Cortex of kidney (tissue), 1 donor: ENCODE results near the gene LARGE1.
"Not testable (repeated sequence)": the region's sequence is repeated elsewhere in the genome, so short reads cannot be mapped to it uniquely, and the experiment has no call there.

ENCODE experiments used
- DNase-seq: peaks from one replicate; lab custom pipeline; 2025; lab: John Stamatoyannopoulos, UW

Gene LARGE1

DNA sequence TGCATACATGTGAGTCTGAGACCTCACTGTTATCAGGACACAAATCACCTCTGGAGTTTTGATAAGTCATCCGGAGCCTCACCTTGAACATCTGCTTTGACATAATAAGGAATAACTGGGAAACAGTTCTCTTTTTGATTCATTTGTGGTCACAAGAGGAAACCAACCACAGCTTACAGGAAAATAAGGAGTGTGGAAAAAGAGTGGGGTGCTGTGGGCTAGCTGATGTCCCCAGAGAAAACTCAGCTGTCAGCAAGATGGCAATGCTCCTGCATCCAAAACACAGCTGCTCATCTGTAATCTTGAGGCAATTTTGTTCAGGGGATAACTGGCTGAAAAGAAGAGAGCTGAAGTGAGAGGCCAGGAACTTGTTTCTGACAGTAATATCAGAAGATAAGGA is 445.7 kb downstream of the LARGE1 start:
- no peak for DNase-seq

DNA sequence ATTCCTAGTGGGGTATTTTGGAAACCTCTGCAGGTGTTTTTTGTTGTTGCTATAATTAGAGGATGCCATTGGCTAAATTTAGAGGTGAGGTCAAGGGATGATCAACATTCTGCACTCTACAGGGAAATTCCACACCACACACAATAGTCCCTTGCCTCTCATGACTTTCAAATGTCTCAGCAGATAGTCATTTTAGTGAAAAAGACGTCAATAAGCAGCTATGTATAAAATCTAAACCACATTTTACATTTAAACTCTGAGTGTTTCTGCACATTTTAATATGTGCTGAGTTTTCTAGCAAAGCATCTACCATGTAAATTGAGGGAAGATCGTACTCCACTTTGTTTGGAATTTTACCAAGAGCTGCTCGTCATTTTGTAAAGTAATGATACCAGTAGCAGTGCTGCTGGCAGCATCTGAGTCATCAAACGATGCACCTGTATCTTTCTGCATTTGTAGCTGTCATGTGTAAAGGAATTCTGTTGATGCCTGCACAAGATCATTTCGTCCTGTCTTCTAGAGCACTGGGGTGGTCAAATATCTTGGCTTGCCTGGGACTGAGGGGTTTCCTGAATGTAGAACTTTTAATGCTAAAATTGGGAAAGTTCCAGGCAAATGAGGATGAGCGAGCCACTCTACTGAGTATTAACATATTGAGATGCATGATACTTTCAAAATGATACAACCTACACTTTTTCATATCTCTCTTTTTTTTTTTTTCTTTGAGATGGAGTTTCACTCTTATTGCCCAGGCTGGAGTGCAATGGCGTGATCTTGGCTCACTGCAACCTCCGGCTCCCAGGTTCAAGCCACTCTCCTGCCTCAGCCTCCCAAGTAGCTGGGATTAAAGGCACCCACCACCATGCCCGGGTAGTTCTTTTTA is 447.6 kb downstream of the LARGE1 start:
- DNase-seq = no peak

DNA sequence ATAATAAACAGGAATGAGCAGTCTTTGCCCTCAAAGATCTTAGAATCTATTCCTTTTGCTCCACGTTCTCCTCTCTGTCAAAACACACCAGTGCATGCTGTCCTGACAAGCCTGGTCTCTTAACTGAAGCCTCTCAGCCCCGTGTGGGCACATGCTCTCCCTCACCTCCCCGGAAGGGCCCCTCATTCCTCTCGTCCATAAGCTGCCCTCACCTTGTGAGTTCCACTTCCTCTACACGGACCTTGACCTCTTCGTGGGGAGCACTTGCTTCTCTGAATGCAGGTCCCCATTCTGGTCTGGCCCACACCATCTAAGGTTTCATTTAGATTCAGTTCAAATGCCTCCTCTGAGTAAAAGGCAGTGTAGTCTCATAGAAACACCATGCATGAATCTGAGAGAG is 449.8 kb downstream of the LARGE1 start:
- no peak for DNase-seq

DNA sequence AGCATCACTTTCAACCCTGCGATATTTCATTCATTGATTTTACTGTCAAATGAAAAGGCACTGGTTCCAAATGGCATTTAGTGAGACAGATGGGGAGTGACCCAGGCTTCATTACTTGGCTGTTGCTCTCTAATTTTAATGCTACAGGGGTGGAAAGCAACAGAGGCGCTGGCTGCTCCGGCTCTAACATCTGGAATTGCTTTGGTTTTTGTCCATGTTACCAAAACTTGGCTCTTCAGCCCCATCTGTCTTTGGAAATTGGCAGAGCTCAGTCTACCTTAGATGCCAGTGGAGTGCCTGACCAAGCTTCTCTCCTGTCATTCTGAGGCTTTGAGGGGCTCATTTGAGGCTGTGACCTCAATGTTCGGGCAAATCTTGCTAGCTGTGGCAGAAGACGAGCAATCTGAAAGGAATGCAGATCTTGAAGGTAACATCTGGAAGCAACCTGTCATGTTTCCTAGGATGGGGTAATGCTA is 452.6 kb downstream of the LARGE1 start:
- no peak for DNase-seq

DNA sequence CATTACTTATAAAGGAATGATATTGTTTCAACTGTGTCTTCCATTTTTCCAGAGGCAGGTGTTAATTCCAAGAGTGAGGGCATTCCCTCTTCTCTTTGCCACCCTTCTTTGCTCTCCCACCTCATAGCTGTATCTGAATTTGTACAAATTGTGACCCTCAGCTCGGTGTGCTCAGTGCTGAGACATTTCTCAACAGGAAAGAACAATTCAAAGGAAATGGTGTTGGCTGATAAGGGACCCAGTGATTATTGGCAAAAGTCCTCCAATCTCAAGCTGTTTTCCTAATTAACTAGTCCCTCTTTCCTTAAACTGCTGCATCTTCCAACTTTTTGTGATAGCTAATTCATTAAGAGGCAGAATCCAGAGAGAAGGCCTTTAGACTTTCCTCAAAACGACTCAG is 453.2 kb downstream of the LARGE1 start:
- DNase-seq = no peak

DNA sequence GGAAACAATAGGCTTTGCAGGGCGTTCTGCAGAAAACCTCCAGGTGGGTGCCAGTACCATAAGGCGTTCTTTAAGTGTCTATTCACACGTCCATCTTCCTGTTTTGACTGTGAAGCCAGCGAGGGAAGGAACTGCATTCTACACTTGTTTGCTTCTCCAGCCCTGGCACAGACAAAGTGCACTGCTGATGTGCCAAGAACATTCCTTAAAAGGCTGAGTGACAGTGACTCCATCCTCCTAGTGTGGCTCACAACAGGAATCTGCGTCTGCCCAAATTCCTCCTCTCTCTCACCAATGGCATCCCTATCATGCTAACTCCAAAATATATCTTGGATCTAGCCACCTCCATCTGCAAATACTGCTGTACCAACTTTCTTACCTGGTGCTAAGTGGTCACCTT is 454.7 kb downstream of the LARGE1 start:
- DNase-seq = no peak

DNA sequence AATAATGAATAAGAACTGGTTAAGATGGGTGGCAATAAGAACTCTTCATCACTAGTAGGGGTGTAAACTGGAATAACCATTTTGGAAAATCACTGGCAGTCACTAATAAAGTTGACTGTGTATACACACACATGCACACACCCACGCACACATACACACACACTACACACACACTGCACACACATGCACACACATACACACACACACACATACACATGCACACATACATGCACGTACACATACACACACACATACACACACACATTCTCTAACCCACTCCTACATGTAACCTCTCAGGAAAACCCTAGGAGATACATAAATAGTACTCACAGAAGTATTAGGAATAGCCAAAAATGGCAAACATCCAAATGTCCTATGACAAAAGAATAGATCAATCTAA is 455.6 kb downstream of the LARGE1 start:
- no peak for DNase-seq

DNA sequence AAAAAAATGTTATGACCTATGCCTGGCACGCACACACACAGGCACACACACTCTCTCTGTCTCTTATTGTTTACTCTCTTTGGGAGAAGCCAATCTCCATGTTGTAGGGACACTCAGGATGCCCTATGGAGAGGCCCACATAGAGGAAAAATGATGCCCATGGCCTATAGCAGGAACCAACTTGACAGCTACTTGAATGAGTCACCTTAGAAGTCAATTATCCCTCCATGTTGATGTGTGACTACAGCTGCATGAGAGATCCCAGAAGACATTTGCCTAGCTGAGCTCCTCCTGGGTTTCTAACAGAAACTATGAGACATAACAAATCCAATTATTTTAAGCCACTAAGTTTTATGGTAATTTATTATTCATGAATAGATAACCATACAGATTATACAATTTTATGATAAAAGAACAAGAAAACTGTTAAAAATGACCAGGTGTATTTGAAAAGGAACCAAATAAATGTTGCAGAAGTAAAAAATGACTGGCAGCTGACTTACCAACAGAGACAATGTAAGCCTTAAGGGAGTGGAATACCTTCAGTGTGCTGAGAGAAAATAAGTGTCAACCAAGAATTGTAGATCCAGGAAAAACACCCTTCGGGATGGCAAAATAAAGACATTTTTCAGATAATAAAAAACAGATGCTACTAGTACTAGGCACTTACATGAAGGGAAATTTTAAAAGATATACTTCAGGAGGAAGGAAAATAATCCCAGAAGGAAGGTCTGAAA is 458.4 kb downstream of the LARGE1 start:
- no peak for DNase-seq

DNA sequence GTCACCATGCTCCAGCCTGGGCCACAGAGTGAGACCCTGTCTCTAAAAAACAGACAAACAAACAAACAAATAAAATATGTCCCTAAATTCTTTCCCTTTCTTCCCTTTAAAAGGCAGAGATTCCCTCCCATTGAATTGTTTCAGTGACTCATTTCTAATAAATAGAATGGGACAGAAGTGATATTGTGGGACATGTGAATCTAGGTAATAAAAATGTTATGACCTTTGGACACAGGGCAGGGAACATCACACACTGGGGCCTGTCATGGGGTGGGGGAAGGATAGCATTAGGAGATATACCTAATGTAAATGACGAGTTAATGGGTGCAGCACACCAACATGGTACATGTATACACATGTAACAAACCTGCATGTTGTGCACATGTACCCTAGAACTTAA is 459.0 kb downstream of the LARGE1 start:
- DNase-seq = not testable (repeated sequence)

DNA sequence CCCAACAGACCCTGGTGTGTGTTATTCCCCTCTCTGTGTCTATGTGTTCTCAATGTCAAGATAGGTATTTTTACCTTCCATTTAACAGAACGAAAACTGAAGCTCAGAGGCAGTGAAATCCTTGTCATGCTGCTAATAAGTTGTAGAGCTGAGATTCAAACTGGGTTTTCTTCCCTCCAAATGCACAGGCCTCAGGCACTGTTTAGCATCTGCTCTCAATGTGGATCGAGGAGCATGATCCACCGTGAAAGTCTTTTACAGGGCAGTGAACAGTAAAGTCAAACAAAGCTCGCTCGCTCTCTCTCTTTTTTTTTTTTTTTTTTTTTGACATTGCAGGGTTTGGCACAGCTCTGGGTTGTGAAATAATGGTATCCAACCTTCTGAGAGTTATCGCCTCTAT is 461.1 kb downstream of the LARGE1 start:
- DNase-seq = no peak

DNA sequence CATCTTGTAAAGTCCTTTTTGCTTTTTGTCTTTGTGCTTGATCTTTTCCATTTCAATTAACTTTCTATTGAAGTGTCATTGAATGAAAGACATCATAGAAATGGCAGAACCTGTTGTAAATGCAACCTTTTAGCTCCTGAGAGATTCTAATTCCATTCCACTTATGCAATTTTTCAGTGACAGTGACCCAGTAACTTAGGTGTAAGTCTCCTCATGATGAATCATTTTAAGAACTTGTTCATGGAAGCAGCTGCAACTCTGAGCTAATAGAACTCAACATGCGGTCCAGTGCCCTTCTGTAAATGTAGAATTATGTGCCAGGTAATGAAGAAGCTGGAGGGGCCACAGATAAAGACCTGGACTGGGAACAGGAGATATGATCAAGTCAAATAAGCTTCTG is 463.8 kb downstream of the LARGE1 start:
- no peak for DNase-seq

DNA sequence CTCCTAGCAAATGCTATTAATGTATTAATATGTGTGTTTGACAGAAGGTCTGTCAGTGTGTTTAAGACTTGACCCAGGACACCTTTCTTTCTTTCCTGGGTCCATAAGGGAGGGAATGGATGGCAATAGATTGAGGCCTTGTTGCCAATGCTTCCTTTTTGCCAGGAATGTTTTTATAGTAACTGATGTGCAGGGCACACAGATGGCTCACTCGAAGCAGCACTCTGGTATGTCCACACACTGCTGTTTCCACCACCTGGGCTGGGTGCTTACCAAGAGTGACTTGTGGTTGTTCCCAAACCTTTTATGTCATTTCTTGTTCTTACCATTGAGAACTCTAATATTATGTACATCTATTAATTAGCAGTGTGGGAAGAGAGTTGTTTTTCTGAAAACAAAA is 465.2 kb downstream of the LARGE1 start:
- DNase-seq = no peak

DNA sequence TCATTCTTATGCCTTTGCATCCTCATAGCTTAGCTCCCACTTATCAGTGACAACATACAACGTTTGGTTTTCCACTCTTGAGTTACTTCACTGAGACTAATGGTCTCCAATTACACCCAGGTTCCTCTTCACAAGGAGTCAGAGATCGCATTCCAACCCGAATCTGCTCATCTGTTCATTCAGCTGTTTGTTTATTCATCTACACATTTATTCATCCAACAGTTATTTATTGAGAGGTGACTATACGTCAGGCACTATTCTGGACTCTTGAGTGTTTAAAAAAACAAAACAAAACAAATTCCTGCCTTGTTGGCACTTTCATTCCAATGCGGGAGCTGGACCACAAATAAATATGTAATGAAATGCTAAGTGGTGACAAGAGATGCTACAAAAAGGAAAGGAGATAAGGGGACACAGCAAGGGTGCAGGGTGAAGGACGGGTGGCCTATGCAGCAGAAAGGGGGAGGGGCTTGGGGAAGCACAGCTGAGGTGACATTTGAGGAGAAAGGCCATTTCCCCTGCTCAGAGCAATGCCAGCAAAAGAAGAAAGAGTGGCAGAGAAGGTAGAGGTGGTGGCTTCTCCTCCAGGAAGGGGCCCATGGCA is 468.3 kb downstream of the LARGE1 start:
- no peak for DNase-seq

DNA sequence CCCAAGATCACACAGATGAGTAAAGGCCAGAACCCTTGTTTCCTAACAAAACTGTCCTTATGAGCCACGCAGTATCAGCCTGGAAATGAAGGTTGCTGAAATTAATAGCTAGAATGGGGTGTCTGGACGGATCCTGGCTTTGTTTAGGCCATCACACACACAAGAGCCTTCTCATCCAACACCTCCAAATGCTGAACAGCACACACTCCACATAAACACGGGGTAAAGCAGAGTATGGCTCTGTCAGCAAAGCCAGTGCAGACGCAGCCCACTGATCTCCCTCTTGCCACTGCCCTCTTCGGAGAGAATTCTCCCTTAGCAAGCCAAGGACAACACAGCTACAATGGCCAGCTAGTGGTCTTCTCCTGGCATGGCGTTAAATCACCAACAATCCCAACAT is 469.5 kb downstream of the LARGE1 start:
- DNase-seq = no peak

DNA sequence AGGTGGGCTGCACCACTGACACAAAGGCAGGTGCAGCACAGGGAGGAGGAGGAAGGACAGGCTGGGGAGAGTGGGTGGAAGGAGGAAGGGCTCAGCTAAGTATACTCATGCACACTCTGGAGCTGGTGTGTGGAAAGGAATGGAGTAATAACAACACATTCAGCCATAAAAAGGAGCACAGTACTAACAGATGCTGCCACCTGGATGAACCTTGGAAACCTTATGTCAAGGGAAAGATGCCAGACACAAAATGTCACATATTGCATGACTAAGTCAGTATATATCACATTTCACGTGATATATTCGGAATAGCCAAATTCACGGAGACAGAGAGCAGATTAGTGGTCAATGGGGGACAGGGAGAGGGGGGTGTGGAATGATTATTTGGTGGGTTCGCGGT is 472.5 kb downstream of the LARGE1 start:
- DNase-seq = no peak

DNA sequence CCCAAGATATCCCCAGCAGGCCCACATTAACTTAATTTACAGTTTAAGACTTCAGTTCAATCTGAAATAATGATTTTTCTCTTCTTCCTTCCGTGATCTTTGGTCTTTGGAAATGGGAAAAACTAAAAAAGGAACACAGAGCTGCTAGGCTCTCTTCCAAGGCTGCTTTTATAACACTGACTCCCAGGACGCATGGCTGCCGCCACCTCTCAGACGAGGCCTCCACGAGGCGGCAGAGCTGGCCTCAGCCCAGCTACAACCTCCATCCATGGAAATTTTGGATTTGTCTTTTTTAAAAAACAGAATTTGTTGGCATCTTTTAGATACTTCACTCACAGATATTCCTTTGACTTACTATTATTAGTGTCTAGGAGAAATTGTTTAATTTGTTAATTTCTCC is 476.6 kb downstream of the LARGE1 start:
- DNase-seq = no peak

DNA sequence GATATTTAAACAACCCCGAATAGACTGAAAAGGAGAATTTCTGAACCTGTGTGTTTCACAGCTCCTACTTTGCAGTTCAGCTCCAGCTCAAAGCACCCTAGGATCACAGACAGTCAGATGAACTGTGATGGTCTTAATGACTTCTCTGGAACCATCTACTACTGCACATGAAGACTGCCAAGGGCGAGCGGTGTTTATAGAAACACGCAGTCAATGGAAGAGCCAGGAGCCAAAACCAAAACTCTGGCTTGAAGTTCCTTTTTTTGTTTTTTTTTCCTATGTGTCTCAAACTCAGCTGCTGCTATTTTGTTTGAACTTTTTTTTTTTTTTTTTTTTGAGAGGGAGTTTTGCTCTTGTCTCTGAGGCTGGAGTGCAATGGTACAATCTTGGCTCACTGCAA is 479.5 kb downstream of the LARGE1 start:
- no peak for DNase-seq

DNA sequence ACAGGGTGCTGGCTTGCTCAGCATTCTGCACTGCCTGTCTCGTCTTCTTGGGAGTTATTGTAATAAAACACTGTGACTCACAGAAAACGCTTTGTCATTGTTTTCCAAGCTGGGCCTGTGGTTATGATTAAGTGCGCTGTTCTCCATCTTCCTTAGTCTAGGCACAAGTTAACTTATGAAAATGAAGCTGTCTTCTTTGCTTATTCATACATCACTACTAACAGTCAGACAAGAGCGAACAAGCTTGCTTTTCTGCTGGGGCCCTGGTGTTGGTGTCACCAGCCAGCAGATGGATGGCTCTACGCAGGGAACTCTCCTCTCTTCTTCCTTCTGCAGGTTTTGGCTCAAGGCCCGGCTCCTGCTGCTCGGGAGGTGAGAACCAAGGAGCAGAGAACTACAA is 482.0 kb downstream of the LARGE1 start:
- DNase-seq = no peak

DNA sequence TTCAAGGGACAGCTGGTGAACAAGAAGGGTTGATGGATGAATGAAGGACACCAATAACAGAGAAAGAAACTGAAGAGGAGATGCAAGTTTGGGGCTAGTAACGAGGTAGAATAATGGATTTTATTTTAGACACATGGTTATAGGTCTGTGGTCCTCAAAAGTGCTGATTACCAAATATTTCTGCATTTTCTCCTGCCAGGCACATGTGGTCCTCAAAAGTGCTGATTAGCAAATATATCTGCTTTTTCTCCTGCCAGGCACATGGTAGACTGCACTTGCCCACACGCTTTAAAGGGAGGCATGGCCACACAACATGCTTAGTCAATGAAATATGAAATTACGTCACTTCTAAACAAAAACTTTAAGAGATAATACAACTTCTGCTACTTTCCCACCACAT is 489.0 kb downstream of the LARGE1 start:
- no peak for DNase-seq

DNA sequence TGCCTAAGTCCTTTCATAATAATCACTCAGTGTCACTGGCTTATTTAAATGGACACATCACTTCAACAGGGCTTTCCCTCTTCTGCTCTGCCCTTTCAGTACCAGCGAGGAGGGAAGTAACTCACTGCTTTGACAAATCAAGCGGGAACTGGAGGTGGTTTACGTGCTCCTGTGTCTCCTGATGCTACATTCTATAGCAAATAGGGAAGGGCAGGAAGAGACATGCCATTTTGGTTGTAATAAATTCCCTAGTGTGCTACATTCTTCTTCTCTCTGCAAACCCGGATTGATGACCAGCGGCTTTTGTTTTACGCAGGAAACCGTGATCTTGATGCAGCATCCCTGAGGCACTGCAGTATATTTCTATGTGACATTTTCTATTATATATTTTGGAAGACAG is 491.0 kb downstream of the LARGE1 start:
- no peak for DNase-seq

DNA sequence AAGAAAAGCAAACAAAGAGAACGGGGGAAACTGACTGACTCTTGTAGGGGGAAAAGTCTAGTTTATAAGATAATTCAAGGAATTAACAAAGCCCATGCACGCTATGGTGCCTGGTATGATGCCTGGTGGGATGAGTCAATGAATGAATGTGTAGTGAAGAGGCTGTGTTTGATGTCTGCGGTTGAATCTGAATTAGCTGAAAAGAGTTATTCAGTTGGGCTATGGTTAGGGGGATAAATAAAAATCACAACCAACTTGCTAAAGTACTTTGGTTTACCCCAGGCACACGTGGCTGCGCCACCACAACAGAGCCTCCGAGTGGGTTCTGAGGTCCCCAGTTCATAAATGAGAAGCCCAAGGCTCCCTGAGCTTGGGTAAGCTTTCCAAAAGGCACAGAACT is 492.8 kb downstream of the LARGE1 start:
- no peak for DNase-seq

DNA sequence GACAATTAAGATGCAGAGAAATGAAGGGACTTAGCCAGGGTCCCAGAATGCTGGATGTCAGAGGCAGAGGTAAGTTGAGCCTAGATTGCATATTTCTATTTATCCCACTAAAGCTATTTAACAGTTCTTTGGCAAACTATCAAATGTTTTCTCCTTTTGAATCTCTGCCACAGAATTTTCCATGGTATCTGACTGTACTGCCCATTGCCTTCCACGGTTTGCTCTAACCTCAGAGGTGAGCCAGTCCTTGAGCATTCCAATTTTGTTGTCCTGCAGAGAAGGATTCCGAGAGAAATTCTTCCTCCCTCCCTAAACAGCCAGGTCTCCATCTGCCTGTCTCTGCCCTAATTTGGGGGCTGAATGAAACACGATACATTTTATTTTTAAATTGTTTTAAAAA is 493.8 kb downstream of the LARGE1 start:
- no peak for DNase-seq

DNA sequence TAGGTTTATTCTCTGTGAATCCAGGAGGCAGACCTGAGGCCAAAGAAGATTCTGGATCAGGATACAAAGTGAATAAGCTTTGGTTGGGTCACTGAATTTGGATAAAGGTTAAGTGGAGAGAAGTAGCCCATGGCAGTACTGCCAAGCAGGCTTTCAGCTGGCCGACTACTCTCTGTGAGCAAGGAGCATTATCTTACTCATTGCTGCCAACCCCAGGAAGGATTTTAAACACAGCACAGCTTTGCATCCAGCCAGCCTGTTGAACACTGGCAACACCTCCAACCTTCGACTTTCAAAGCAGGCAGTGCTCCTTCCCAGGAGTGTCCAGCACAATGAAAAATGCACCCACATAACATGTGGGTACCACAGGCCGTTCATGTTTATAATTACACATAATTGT is 498.4 kb downstream of the LARGE1 start:
- no peak for DNase-seq
